Neural cell (in vitro differentiated cells): ENCODE data around the gene NKD1. TPM values are rescaled to one million over a fixed set of nuclear protein-coding genes. Genes with fewer than 3 reads are reported as not detected.

Experiments
- H2AFZ ChIP-seq: fragments of 200-600, 300-800 bp; sonication (generic), shearing (Covaris generic); 2 replicates; pipeline ENCODE4 v1.6.0; 2014; ENCODE audit warnings: low read depth, mild to moderate bottlenecking, antibody characterized with exemption, low read length, moderate library complexity
- H3F3A ChIP-seq: fragments of 200-600 bp; shearing (Covaris generic); 2 replicates; pipeline ENCODE4 v1.6.1; 2016; ENCODE audit warnings: mild to moderate bottlenecking, moderate library complexity, mixed read lengths, antibody characterized with exemption, low read length; ENCODE audit not compliant: insufficient read depth, poor library complexity, severe bottlenecking
- H3K27ac ChIP-seq: fragments of 200-600, 300-800 bp; sonication (generic), shearing (Covaris generic); 2 replicates; pipeline ENCODE4 v1.5.1; 2014; ENCODE audit warnings: mild to moderate bottlenecking, low read length, moderate library complexity
- H3K27me3 ChIP-seq: fragments of 300-800, 200-600 bp; sonication (generic), shearing (Covaris generic); 2 replicates; pipeline ENCODE4 v1.6.0; 2014; ENCODE audit warnings: mild to moderate bottlenecking, low read depth, low read length, moderate library complexity; ENCODE audit not compliant: insufficient read depth
- H3K36me3 ChIP-seq: fragments of 300-800, 200-600 bp; sonication (generic), shearing (Covaris generic); 2 replicates; pipeline ENCODE4 v1.5.1; 2014; ENCODE audit warnings: mild to moderate bottlenecking, antibody characterized with exemption, low read length, moderate library complexity; ENCODE audit not compliant: insufficient read depth
- H3K4me2 ChIP-seq: fragments of 300-800, 200-600 bp; sonication (generic), shearing (Covaris generic); 2 replicates; pipeline ENCODE4 v1.6.0; 2014; ENCODE audit warnings: mild to moderate bottlenecking, low read length
- H3K4me3 ChIP-seq: fragments of 300-800, 200-600 bp; sonication (generic), shearing (Covaris generic); 2 replicates; pipeline ENCODE4 v1.5.1; 2014; ENCODE audit warnings: mild to moderate bottlenecking, low read length, moderate library complexity
- H3K79me2 ChIP-seq: fragments of 200-600 bp; shearing (Covaris generic); replicated peaks from 2 replicates; pipeline ENCODE4 v1.6.0; 2014; ENCODE audit warnings: mild to moderate bottlenecking, low read length, moderate library complexity; ENCODE audit not compliant: insufficient read depth
- H3K9ac ChIP-seq: fragments of 300-800, 200-600 bp; sonication (generic), shearing (Covaris generic); 2 replicates; pipeline ENCODE4 v1.6.1; 2016; ENCODE audit warnings: mild to moderate bottlenecking, low read length, mixed read lengths
- H3K9me2 ChIP-seq: fragments of 200-600 bp; shearing (Covaris generic); 2 replicates; pipeline ENCODE4 v1.6.1; 2016; ENCODE audit warnings: mild to moderate bottlenecking, low read length, mixed read lengths; ENCODE audit not compliant: insufficient read depth
- H3K9me3 ChIP-seq: fragments of 200-600, 300-800 bp; sonication (generic), shearing (Covaris generic); 2 replicates; pipeline ENCODE4 v1.6.1; 2016; ENCODE audit warnings: mild to moderate bottlenecking, mixed run types, low read length, moderate library complexity, mixed read lengths
- H4K20me1 ChIP-seq: fragments of 200-600 bp; shearing (Covaris generic); 2 replicates; pipeline ENCODE4 v1.6.1; 2016; ENCODE audit warnings: mild to moderate bottlenecking, mixed run types; ENCODE audit not compliant: insufficient read depth
- CTCF ChIP-seq: fragments of 450-650 bp; IDR thresholded peaks from 2 replicates; pipeline ENCODE4 v1.5.1; 2014; ENCODE audit warnings: antibody characterized with exemption, mild to moderate bottlenecking, moderate library complexity; ENCODE audit not compliant: poor library complexity, severe bottlenecking
- EP300 ChIP-seq: fragments of 450-650 bp; conservative IDR thresholded peaks from 2 replicates; pipeline ENCODE4 v1.6.1; 2014; ENCODE audit warnings: antibody characterized with exemption, mild to moderate bottlenecking, moderate library complexity; ENCODE audit not compliant: poor library complexity, severe bottlenecking
- EZH2 ChIP-seq: fragments of 200-600, 300-800 bp; shearing (Covaris generic), sonication (generic); IDR thresholded peaks from 2 replicates; pipeline ENCODE4 v1.6.1; 2014; ENCODE audit warnings: antibody characterized with exemption, low read length, borderline replicate concordance, mild to moderate bottlenecking; ENCODE audit not compliant: insufficient read depth, poor library complexity, severe bottlenecking
- MXI1 ChIP-seq: fragments of 450-650 bp; conservative IDR thresholded peaks from 2 replicates; pipeline ENCODE4 v1.6.1; 2014; ENCODE audit warnings: antibody characterized with exemption, mild to moderate bottlenecking; ENCODE audit not compliant: poor library complexity, severe bottlenecking
- POLR2AphosphoS5 ChIP-seq: IDR thresholded peaks from 2 replicates; pipeline ENCODE4 v1.6.1; 2012
- RAD21 ChIP-seq: fragments of 450-650 bp; conservative IDR thresholded peaks from 2 replicates; pipeline ENCODE4 v1.6.1; 2014; ENCODE audit warnings: antibody characterized with exemption, mild to moderate bottlenecking, moderate library complexity
- REST ChIP-seq: IDR thresholded peaks from 2 replicates; pipeline ENCODE4 v1.6.1; 2012; ENCODE audit warnings: borderline replicate concordance
- SMC3 ChIP-seq: fragments of 450-650 bp; conservative IDR thresholded peaks from 2 replicates; pipeline ENCODE4 v1.6.1; 2014; ENCODE audit warnings: antibody characterized with exemption, mild to moderate bottlenecking, moderate library complexity; ENCODE audit not compliant: poor library complexity
- TAF1 ChIP-seq: IDR thresholded peaks from 2 replicates; pipeline ENCODE4 v1.6.1; 2012; ENCODE audit warnings: low read depth
- polyA plus RNA-seq: library from polyadenylated mRNA; depleted of rRNA; stranded (reverse); fragments of >200 nt; gene quantifications from 2 replicates; pipeline ENCODE4 v1.2.3, GENCODE V29; 2014

NKD1 gene
- polyA plus RNA-seq, 1 donor from 2014 or later: 1.1 TPM

GRCh38 chr16:50621452-50621792, 73.2 kb downstream of the NKD1 start:
- Histone ChIP-seq H3K9ac (no peak overlapping the region), H3K9me3 (no peaks in the 10 kb centered on the region), H3F3A (no peaks in the 10 kb centered on the region), H3K27ac (no peak overlapping the region), H3K36me3 (no peaks in the 10 kb centered on the region), H3K79me2 (no peaks in the 10 kb centered on the region), H3K4me2 (no peak overlapping the region), H3K27me3 (no peaks in the 10 kb centered on the region), H2AFZ (no peak overlapping the region), H3K4me3 (no peak overlapping the region), H4K20me1 (no peaks in the 10 kb centered on the region), H3K9me2 (no peaks in the 10 kb centered on the region)
- TF ChIP-seq SMC3: no peak
- no peak for TF ChIP-seq TAF1
- no peak for TF ChIP-seq POLR2AphosphoS5
- TF ChIP-seq REST: no peak
- no peak for TF ChIP-seq EP300
- TF ChIP-seq RAD21: no peak
- no peak for TF ChIP-seq CTCF
- TF ChIP-seq MXI1: no peak
- TF ChIP-seq EZH2: no peak

- Histone ChIP-seq H3K4me3 (no peak overlapping the region), H3K36me3 (no peaks in the 10 kb centered on the region), H3K27ac (no peak overlapping the region), H3K79me2 (no peaks in the 10 kb centered on the region), H2AFZ (no peak overlapping the region), H3K9me3 (no peaks in the 10 kb centered on the region), H4K20me1 (no peaks in the 10 kb centered on the region), H3K27me3 (no peaks in the 10 kb centered on the region), H3K9ac (no peak overlapping the region), H3F3A (no peaks in the 10 kb centered on the region), H3K9me2 (no peaks in the 10 kb centered on the region), H3K4me2 (no peak overlapping the region)
- TF ChIP-seq EZH2: no peak
- TF ChIP-seq SMC3: no peak
- TF ChIP-seq REST: no peak
Measured at GRCh38 chr16:50622029-50622428, 73.8 kb downstream of the NKD1 start.
